HepG2 (cell line): ENCODE data around the gene JAGN1. TPM values are rescaled to one million over a fixed set of nuclear protein-coding genes. Genes with fewer than 3 reads are reported as not detected.

Source experiments
- ATAC-seq: fragments of 200-7000 bp; cut with Tn5 transposase; 3 replicates; pipeline ENCODE4 v1.9.1; 2020; ENCODE audit warnings: mild to moderate bottlenecking, moderate library complexity
- BruUV-seq: library from RNA; stranded (reverse); fragments of 400-500 nt; replicated peaks from 2 replicates; lab custom pipeline; 2021; lab: Mats Ljungman, UMichigan
- CTCF ChIA-PET: fragments of 300-600 bp; formaldehyde crosslinking; extraction: SDS; loops from one replicate; lab custom pipeline; 2021; ENCODE audit warnings: low total read pairs, inconsistent platforms, low intra/inter-chr PET ratio; lab: Yijun Ruan, JAX
- POLR2A ChIA-PET: fragments of 350-600 bp; sonication (Branson Sonifier 250); formaldehyde crosslinking; loops from one replicate; lab custom pipeline; 2020; ENCODE audit warnings: antibody characterized with exemption, inconsistent platforms; lab: Yijun Ruan, JAX
- DNase-seq: peaks from one replicate; pipeline ENCODE4 v3.0.0-alpha.2; 2015; ENCODE audit warnings: low spot score
- FAIRE-seq: peaks from 3 replicates; lab custom pipeline; 2011; peaks lifted over from hg19 to GRCh38; lab: Jason Lieb, UNC
- H2AFZ ChIP-seq: one replicate; pipeline ENCODE4 v1.6.1; 2011; ENCODE audit warnings: low read length, inconsistent platforms
- H3K27ac ChIP-seq: fragments of 300-600 bp; 3 replicates; pipeline ENCODE4 v1.8.0; 2011; ENCODE audit warnings: mixed run types, mild to moderate bottlenecking, mixed read lengths, low read length, inconsistent platforms; ENCODE audit not compliant: insufficient read depth; ENCODE audit errors: extremely low read length
- H3K27me3 ChIP-seq, 2 experiments: fragments of 200-600 bp in 1 of 2; 2 replicates in 1 of 2; 3 replicates in 1 of 2; pipeline versions ENCODE4 v1.6.0 to v1.8.0; 2011; ENCODE audit warnings: low read length in 2 of 2, mild to moderate bottlenecking in 2 of 2, moderate library complexity in 2 of 2, inconsistent platforms in 1 of 2; ENCODE audit not compliant: insufficient read depth in 2 of 2, control insufficient read depth in 1 of 2
- H3K36me3 ChIP-seq, 2 experiments: fragments of 200-600 bp in 1 of 2; replicated peaks in 1 of 2; 2 replicates in 1 of 2; 3 replicates in 1 of 2; pipeline versions ENCODE4 v1.5.1 to v1.8.0; 2011; ENCODE audit warnings: low read length in 2 of 2, inconsistent platforms in 1 of 2; ENCODE audit not compliant: insufficient read depth in 2 of 2, control insufficient read depth in 1 of 2
- H3K4me1 ChIP-seq: 2 replicates; pipeline ENCODE4 v1.5.1; 2012; ENCODE audit warnings: low read length, inconsistent platforms; ENCODE audit not compliant: insufficient read depth
- H3K4me2 ChIP-seq: 2 replicates; pipeline ENCODE4 v1.6.0; 2011; ENCODE audit warnings: low read depth, low read length, inconsistent platforms
- H3K4me3 ChIP-seq, 3 experiments: fragments of 200-600 bp in 1 of 3; sonication (generic), shearing (Covaris generic) in 1 of 3; replicated peaks in 1 of 3; 2 replicates each; pipeline ENCODE4 v1.5.1; 2011 to 2016; ENCODE audit warnings: low read length in 3 of 3, inconsistent platforms in 2 of 3, low read depth in 2 of 3, mild to moderate bottlenecking in 2 of 3, control low read depth in 1 of 3, mixed read lengths in 1 of 3; ENCODE audit not compliant: insufficient read depth in 1 of 3
- H3K79me2 ChIP-seq: one replicate; pipeline ENCODE4 v1.6.1; 2011; ENCODE audit warnings: low read length, inconsistent platforms; ENCODE audit not compliant: insufficient read depth
- H3K9ac ChIP-seq: 2 replicates; pipeline ENCODE4 v1.6.0; 2011; ENCODE audit warnings: mild to moderate bottlenecking, low read depth, low read length, inconsistent platforms; ENCODE audit not compliant: insufficient read depth
- H3K9me3 ChIP-seq: 2 replicates; pipeline ENCODE4 v1.5.1; 2012; ENCODE audit warnings: mild to moderate bottlenecking, low read length
- H4K20me1 ChIP-seq: 2 replicates; pipeline ENCODE4 v1.6.0; 2011; ENCODE audit warnings: inconsistent platforms, mild to moderate bottlenecking, low read length, moderate library complexity; ENCODE audit not compliant: insufficient read depth
- CCAR2 ChIP-seq: fragments of 200-400 bp; formaldehyde crosslinking; optimal IDR thresholded peaks from 2 replicates; pipeline ENCODE3; 2018; ENCODE audit warnings: low read depth, mild to moderate bottlenecking, low read length, moderate library complexity
- MEIS2 ChIP-seq: sonication (generic); formaldehyde crosslinking; IDR thresholded peaks from 2 replicates; pipeline ENCODE4 v1.9.0; 2021; ENCODE audit warnings: mild to moderate bottlenecking, missing genetic modification reagents
- MYNN ChIP-seq: sonication (generic); formaldehyde crosslinking; IDR thresholded peaks from 2 replicates; pipeline ENCODE4 v1.4.0; 2020; ENCODE audit warnings: mild to moderate bottlenecking, low read depth, missing genetic modification reagents
- PAXIP1 ChIP-seq: sonication (generic); formaldehyde crosslinking; conservative IDR thresholded peaks from 2 replicates; pipeline ENCODE4 v1.4.0; 2020; ENCODE audit warnings: mild to moderate bottlenecking, missing genetic modification reagents, moderate library complexity
- PHF21A ChIP-seq: sonication (generic); formaldehyde crosslinking; IDR thresholded peaks from 2 replicates; pipeline ENCODE4 v1.5.0; 2020; ENCODE audit warnings: mild to moderate bottlenecking, missing genetic modification reagents
- REXO4 ChIP-seq: sonication (generic); formaldehyde crosslinking; IDR thresholded peaks from 2 replicates; pipeline ENCODE4 v1.8.0; 2022; ENCODE audit warnings: missing genetic modification reagents, mild to moderate bottlenecking, borderline replicate concordance
- SATB2 ChIP-seq: sonication (generic); formaldehyde crosslinking; IDR thresholded peaks from 2 replicates; pipeline ENCODE4 v1.5.0; 2020; ENCODE audit warnings: missing genetic modification reagents
- USF2 ChIP-seq, 2 experiments: sonication (generic) in 1 of 2; formaldehyde crosslinking in 1 of 2; IDR thresholded peaks; 2 replicates each; pipeline versions ENCODE4 v1.5.1 to v1.6.1; 2011 to 2020; ENCODE audit warnings: borderline replicate concordance in 1 of 2, low read depth in 1 of 2, low read length in 1 of 2, mild to moderate bottlenecking in 1 of 2, missing genetic modification reagents in 1 of 2, moderate library complexity in 1 of 2
- ZNF317 ChIP-seq: sonication (generic); formaldehyde crosslinking; IDR thresholded peaks from 2 replicates; pipeline ENCODE4 v1.5.0; 2020; ENCODE audit warnings: mild to moderate bottlenecking, missing genetic modification reagents
- ZNF563 ChIP-seq: sonication (generic); formaldehyde crosslinking; IDR thresholded peaks from 2 replicates; pipeline ENCODE4 v1.8.0; 2022; ENCODE audit warnings: mild to moderate bottlenecking, moderate library complexity, missing genetic modification reagents
- ZNF609 ChIP-seq: sonication (generic); formaldehyde crosslinking; IDR thresholded peaks from 2 replicates; pipeline ENCODE4 v1.4.0; 2020; ENCODE audit warnings: mild to moderate bottlenecking, missing genetic modification reagents, borderline replicate concordance
- ZSCAN31 ChIP-seq: sonication (generic); formaldehyde crosslinking; IDR thresholded peaks from 2 replicates; pipeline ENCODE4 v1.5.0; 2020; ENCODE audit warnings: low read depth, mild to moderate bottlenecking, missing genetic modification reagents
- WGBS: methylation state at CpG from one replicate; pipeline ENCODE4 v1.1.6; 2017; ENCODE audit warnings: low lambda C conversion rate; 5-methylcytosine and 5-hydroxymethylcytosine counted together
- in situ Hi-C: cut with HindIII; loops from 2 replicates; pipeline ENCODE4 v1.10.0; 2017; ENCODE audit warnings: low pct_unique_long_range_greater_than_20kb; ENCODE audit not compliant: extremely low pct_ligation_motif_present
- intact Hi-C: fragments of 100-400 bp; cut with micrococcal nuclease; formaldehyde crosslinking; loops from one replicate; pipeline ENCODE4 v1.10.0; 2022; ENCODE audit not compliant: unreplicated experiment
- polyA plus RNA-seq, 8 experiments: library from polyadenylated mRNA; depleted of rRNA in 3 of 8; stranded (reverse) in 7 of 8; unstranded in 1 of 8; fragments of >200 nt; fragmentation: Illumina TruSeq in 4 of 8; extraction: Trizol in 4 of 8; gene quantifications; 2 replicates each; pipeline versions ENCODE4 v1.2.1 to v1.2.3, GENCODE V29; 2011 to 2016; ENCODE audit warnings: low read depth in 4 of 8, missing spikeins in 1 of 8, mixed read lengths in 1 of 8; ENCODE audit not compliant: insufficient read depth in 1 of 8
- total RNA-seq, 5 experiments: library from RNA; depleted of rRNA; stranded (reverse); fragments of >200 nt; fragmentation: Illumina TruSeq; extraction: Trizol; gene quantifications; 2 replicates each; pipeline ENCODE4 v1.2.3, GENCODE V29; 2016; ENCODE audit warnings: low read depth in 1 of 5

The JAGN1 gene
- total and polyA plus RNA-seq, 2 of the 13 experiments (the other 11 are each of a cell fraction or from before 2014, with no cell fraction given) = 49.9 to 50.9 TPM

- TF ChIP-seq ZNF609 (CRISPR knock-in tag) (no peak), ZNF563 (CRISPR knock-in tag) (no peak), MEIS2 (CRISPR knock-in tag) (no peak), SATB2 (no peak), PHF21A (CRISPR knock-in tag) (no peak)
- TF ChIP-seq, all 625 proteins: peak for 0
Measured at GRCh38 chr3:9903904-9904303, 13.5 kb downstream of the JAGN1 start (continued).

GRCh38 chr3:9906480-9906879 lies 16.1 kb downstream of the JAGN1 start:
- in situ Hi-C loops = no loop called here
- CTCF ChIA-PET = no interaction called here
- no peak for ATAC-seq
- POLR2A ChIA-PET = interaction anchor here (1.0 kb wide), 1 partner anchor 10 kb away, joined by 4 read pairs; the partner anchor contains the start of gene IL17RC
- Histone ChIP-seq H3K27me3 (no peaks in the 10 kb centered on the region; a peak in 1 of 5 replicates), H3K27ac (no peak overlapping the region), H3K9ac (no peak overlapping the region), H3K9me3 (no peaks in the 10 kb centered on the region), H3K79me2 (peaks cover 15% of the 10 kb centered on the region), H4K20me1 (no peaks in the 10 kb centered on the region), H3K4me2 (no peak overlapping the region), H3K4me1 (peaks cover 31% of the 10 kb centered on the region), H3K4me3 (no peak overlapping the region), H2AFZ (no peak overlapping the region), H3K36me3 (peaks cover 15 to 30% of the 10 kb centered on the region in 2 experiments)
- FAIRE-seq = no peak
- 97% methylated on average over 5 of the region's 5 CpGs for WGBS
- intact Hi-C loops = no loop called here
- BruUV-seq = no TSS peak
- no peak for DNase-seq
- TF ChIP-seq USF2 (IDR thresholded peaks at IDR 0.05; ENCODE audit: low read depth, low read length) (no peak), USF2 (CRISPR knock-in tag; IDR thresholded peaks at IDR 0.05; ENCODE audit: borderline replicate concordance) (no peak), ZNF317 (CRISPR knock-in tag) (no peak), ZSCAN31 (CRISPR knock-in tag) (no peak), CCAR2 (no peak), MYNN (CRISPR knock-in tag) (no peak), REXO4 (CRISPR knock-in tag) (no peak), PAXIP1 (no peak)
